Stimulated activated CD8-positive, alpha-beta memory T cell treated with anti-CD3 and anti-CD28 coated beads, Interleukin-12 subunit alpha, Interleukin-12 subunit beta, amount 100 ng/mL, for 4 hours (primary cell): ENCODE data around the gene GNGT2.

Experiments used
- DNase-seq: peaks from one replicate; pipeline ENCODE4 v3.0.0-alpha.2; 2020; ENCODE audit warnings: low read depth

Gene GNGT2

DNA sequence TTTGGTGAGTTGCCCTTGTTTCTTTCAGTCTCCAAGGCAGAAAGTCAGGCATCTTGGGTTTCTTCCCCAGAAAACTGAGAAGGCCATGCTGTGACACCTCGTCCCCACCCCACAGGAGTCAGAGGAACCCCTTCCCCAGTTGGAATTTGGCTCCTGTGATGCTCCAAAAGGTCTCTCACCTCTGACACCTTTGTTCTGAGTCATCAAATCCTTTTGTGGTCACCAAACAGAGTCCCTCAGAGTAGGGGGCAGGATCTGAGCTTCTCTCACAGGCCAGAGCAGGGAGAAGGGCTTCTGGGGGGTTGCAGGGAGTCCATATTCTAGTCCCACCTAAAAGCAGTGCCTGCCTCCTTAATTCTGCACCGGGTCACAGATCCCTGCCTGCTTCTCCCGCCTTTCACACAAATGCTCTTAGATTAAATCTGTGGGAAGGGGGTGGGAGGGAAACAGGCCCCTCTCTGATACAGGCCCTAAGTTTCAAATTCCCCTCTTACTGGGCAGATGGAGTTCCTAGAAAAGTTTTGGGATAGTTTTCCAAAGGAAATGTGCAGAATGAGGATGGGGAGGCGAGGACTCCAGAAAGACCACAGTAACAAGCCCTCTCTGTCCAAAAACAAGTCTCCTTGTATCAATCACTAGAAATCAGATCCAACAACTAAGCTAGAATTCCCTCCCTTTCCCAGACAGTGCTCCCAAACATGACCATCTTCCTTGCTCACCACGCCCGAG, 18.9 kb upstream of the GNGT2 start:
- no peak for DNase-seq

DNA sequence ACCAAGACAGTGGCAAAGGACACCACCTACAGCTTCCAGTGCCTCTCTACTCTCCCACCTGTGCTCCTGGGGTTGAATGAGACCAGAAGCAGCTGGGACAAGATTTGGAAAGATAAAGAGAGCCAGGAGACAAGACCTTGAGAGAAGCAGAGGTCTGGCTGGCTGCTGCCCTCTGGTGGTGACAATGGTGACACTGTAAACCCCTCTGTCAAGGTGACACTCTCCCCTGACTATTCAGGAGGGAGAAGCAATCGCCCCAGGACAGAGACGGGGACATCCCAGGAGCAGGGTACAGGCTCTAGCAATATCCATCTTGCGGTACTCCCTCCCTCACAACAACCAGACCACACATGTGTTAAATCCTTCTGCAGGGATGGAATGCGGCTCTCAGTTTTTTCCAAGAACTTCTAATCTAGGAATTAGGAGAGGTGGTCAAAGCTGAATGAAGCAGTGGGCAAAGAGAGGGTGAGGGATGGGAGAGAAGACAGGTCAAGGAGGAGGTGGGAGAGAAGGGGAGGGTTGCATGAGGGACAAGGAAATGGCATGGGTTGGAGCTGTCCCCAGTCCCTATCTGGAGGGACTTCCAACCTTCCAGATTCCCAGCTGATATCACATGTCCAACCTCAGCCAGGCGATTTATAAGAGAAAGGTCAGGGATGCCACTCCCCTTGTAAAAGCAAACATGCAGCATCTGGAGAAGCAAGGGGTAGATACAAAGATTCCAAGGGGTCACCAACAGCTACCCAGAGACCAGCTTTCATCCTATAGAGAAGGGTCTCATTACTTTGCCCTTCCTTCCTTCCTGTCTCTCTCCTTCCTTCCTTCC, 17.3 kb upstream of the GNGT2 start:
- peak; percentile 61 for DNase-seq

DNA sequence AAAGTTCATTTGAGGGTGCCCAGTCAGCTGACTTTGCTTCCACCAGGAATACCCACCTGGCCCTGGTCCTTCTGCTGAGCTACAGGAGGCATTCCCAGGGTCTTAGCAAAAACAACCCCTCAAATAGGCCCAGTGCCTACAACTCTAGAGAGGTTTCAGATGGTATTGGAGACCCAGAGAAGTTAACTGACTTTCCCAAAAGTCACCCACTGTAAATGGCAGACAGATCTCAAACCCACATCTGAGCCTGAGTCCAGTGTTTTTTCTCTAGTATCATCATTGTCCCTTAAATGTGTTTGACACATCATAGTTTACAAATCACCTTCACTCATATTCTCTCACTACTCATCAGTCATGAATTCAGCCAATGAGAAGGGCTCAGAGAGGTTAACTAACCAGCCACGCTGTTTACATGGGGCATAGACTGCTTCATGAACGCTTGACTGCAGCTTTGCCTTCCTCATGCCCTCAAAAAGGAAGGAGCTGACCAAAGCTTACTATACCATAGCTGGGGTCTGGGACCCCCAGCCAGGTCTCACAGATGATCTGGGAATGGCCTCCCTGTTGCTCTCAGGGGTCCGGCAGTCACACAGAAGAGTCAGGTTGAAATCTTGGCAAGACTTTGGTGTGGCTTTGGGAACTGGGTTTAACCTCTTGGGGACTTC, 16.5 kb upstream of the GNGT2 start:
- DNase-seq: no peak

GRCh38 chr17:49225554-49226236, 15.3 kb upstream of the GNGT2 start:
- DNase-seq: no peak

DNA sequence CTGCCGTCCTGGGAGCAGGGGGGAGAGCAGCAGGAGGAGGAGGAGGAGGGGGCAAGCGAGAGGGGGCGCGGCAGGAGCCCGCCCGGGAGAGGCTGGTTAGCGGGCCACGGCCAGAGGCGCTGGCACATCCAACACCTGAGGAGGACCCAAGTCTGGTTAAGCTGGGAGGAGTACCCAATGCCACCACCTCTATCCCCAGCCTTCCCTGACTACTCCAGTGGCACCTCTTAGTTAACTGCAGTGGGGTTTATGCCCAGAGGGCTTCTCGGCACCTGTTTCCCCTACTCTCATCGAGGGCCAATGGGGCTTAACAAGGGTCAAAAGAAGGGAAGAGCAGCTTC, 14.6 kb upstream of the GNGT2 start:
- no peak for DNase-seq

DNA sequence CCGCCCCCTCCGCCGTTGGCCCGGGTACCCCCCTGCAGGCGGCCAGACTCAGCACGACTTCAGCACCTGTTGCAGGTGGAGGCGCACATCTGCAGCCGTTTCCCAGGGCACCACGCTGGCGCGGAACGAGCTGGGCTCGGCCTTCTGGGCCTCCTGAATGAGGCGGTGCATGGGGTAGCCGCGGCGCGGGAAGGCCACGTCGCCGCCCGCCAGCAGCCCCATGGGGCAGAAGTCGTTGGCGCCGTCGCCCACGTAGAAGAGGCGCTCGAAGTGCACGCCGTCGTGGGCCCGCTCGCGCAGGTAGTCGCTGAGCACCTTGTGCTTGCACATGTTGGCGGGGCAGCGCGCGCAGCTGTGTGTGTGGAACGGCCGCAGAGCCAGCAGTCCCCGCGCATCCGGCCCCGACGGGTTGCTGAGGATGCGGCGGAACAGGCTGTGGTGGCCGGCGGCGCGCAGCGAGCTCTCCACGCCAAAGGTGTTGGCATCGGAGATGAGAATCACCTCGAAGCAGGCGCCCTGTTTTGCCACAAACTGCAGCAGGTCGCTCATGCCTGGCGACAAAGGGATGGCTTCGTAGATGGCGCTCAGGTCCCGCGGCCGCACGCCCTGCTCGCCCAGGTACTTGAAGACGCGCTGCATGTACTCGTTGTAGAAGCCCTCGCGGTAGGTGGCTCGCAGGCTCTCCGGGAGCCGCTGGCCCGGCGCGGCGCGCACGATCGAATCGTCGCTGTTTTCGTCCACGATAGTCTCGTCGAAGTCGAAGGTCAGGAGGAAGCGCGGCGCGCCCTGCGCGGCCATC, 14.0 kb upstream of the GNGT2 start:
- DNase-seq: no peak

DNA sequence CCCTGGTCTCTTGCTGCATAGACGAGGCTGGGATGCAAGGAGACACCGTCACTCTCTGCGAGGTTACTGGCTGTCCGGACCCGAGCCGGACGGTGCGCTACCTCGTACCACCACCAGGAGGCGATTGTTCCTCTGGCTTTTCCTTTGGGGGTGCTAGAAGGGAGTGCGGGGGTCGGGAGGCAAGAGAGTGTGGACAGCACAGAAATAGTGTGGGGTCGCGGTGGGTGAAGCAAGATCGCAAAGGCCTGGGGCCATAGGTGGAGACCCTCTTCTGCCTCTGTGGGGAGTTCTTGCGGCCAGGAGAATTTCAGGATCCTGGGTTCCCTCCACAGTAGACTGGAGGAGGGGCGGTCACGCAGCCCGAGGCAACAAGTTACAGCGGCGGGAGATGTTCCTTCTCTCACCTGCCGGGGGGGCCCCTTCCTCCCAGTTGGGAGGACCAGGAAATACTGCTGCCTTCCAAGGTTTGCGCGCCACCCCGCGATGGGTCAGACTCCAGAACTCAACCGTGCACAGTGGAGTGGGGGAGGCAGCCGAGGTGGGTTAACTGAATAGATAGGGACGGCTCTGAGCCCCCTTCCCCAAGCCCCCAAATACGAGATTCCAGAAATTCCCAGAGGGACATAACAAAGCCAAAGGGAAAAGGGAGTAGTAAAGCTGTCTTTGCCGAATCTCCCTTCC, 13.3 kb upstream of the GNGT2 start:
- DNase-seq: peak; percentile 49

DNA sequence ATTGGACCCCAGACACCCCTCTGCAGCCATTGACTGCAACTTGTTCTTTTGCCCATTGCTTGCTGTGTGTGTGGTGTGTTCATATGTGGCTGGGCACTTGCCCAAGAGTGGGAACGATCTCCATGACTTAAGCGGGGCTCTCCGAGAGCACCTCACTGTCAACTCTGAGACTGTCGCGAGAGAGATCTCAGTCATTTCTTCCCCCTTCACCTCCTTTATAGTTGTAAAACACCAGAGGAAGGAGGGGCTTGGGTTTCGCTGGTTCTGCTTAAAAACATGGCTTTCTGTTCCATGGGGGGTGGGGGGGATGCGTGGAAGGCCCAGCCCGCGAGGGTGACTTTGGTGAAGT, 12.8 kb upstream of the GNGT2 start:
- no peak for DNase-seq

- DNase-seq: no peak
These were observed 9.6 kb upstream of the GNGT2 start for GRCh38 chr17:49219987-49220386.

DNA sequence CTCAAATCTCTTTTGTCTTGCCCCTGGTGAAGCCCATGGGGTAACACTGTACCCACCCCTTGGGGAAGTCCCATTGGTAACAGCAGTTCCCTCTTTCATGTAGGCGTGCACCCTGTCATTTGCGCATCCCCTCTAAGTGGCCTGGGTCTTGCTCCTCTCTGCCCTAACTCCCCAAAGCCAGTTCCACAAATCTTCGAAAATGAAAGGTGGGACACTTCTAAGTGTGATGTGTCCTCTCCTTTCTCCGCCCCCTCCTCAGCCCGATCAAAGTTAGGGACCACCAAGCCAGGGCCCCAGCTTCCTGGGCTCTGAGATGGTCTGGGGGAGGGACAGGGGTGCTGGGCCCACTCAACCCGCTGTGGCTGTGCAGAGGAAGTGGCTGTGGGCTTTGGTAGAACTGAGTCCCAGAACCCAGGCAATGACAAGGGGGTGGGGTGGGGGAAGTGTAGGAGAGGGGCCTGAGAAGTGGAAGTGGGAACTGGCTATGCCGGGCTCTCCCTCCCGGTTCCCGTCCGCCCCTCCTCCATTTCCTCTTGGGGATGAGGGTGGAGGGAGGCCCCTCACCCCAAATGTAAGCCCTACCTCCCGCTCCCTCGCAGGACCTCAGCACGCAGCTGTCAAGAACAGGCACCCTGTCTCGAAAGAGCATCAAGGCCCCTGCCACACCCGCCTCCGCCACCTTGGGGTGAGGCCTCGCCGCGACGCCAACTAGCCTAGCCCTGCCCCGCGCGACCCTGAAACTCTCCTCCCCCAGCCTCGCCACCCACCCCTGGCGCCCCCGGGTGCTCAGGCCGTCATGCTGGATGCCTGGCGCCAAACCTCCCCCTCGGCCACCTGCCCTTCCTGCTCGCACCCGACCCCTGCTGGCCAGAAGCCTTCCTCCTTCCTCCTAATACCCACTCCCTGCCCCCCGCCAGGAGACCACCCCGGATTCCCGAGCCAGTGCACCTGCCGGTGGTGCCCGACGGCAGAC, 8.9 kb upstream of the GNGT2 start:
- peak; percentile 48 for DNase-seq

- peak; percentile 61 for DNase-seq
These were observed 7.5 kb upstream of the GNGT2 start for GRCh38 chr17:49217651-49218413.

DNA sequence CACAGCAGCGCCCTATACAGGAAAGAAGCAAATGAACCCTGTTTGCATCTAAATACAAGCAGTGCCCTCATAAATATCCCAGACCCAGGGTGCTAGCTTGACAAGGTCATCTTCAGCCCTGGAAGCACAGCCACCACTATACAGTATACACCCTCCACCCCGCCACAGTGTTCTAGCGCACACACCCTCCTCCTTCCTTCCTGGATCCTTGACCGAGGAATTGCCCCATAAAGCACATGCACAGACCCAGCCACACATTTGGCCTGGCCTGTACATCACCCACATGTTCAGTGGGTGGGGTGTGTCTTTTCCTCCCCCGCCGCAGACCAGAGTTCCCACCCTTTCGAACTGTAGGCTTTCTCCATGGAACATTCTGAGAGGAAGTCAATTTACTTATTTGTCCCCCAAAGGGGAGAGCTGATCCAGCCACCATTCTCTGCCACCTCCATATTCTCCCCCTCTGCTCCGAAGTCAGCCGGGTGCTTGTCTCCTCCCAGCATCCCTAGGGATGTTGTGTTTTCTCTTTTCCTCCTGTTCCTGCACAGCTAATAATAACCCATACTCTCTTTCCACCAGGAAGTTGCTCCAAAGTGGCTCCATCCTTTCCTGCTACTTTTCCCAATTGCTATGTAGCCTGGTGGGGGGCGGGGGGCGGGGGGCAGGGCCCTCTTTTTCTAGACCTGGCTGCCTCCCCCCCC, 6.7 kb upstream of the GNGT2 start:
- no peak for DNase-seq

DNA sequence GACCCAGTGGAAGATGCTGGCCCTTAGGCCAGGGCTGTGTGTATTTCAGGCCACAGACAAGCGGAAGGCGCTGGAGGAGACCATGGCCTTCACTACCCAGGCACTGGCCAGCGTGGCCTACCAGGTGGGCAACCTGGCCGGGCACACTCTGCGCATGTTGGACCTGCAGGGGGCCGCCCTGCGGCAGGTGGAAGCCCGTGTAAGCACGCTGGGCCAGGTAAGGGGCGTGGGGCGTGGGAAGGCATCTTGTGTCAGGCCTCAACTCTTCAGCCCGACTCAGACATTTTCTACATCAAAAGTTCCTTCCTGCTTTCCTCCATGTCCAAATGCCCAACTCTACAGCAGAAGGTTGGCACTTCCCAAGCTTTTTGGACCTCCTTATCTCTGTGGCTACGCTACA, 6.1 kb upstream of the GNGT2 start:
- no peak for DNase-seq

DNA sequence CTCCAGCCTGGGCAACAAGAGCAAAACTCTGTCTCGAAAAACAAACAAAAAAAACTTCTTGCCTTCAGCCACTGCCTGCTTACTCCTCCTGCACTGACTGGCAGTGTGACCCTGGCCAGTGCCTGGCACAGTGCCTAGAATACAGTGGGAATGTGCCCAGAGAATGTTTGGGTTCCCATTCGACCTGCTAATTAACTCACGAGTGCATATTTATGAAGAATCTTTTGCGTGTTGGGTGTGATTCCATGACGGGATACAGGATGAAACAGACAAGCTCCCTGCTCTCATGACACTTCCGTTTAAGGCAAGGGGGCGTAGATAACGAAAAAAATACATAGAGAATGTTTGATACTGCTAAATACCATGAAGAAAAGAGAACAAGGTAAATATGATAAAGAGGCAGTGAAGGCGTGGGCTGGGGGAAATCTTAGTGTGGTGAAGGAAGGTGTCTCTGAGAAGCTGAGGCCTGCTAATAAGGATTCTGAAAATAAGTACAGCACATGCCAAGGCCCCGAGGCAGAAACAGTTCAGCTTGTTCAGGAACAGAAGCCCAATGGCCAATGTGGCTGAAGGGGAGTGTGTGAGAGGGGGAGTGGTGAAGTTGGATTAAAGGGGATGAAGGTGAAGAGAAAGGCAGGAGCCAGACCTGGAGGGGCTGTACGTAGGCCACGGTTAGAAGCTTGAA, 4.4 kb upstream of the GNGT2 start:
- DNase-seq: no peak

- DNase-seq: no peak
These were observed 3.5 kb upstream of the GNGT2 start for GRCh38 chr17:49213847-49214246.

GRCh38 chr17:49213399-49213798, 3.0 kb upstream of the GNGT2 start:
- DNase-seq: no peak

DNA sequence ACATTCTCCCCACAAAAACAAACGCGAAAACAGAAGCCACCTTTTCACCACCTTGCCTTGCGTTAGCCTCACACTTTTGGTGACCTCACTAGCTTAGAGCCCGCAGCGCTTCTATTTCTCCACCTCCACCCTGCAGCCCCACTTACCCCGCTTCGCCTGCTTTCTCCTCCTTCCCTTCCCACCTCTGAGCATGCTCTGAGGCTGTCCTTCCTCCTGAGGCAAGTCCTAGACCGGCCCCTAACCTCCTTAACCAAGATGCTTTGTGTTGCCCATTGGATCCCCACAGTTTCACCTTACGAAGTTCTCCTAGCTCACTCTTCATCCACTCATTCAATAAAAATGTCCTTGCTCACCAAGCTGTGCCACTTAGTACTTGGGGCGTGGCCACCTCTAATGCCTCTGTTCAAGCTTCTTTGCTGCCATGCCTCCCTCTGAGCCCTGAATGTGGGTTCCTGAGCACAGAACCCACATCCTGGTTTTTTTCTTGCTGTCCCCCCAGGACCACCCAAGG, 1.3 kb downstream of the GNGT2 start:
- no peak for DNase-seq

DNA sequence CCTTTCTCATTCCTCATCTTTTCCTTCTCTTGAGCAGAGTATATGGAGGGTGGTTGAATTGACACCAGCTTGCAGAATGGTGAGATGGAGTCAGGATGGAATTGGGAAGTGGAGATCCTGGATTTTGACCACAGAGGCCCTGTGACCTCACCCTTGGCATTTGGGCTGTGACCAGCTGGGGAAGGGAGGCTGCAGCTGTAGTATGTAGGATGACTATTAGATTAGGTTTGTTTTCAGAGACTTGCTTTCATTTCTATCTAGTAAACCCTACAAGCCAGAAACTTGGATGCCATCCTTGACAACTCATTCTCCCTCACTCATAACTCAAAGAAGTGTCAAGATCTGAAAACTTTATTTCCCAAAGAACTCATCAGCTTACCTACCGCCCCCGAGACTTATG, 5.9 kb downstream of the GNGT2 start:
- no peak for DNase-seq
